KMS-11 (cell line): ENCODE measurements around the gene ZSWIM8.

ENCODE experiments used
- H2AFZ ChIP-seq: fragments of 200-600 bp; sonication (generic); 2 replicates; pipeline ENCODE4 v1.6.1; 2016; ENCODE audit warnings: antibody characterized with exemption, mixed run types, low read depth
- H3K27ac ChIP-seq: fragments of 200-600 bp; sonication (generic); 2 replicates; pipeline ENCODE4 v1.6.1; 2016; ENCODE audit warnings: mild to moderate bottlenecking, mixed run types
- H3K27me3 ChIP-seq: fragments of 200-600 bp; sonication (generic); 2 replicates; pipeline ENCODE4 v1.6.1; 2017; ENCODE audit warnings: mild to moderate bottlenecking, low read depth, mixed run types, moderate library complexity; ENCODE audit not compliant: insufficient read depth
- H3K36me3 ChIP-seq: fragments of 200-600 bp; sonication (generic); 2 replicates; pipeline ENCODE4 v1.6.1; 2017; ENCODE audit warnings: mild to moderate bottlenecking, mixed run types; ENCODE audit not compliant: insufficient read depth
- H3K4me1 ChIP-seq: fragments of 200-600 bp; sonication (generic); 2 replicates; pipeline ENCODE4 v1.6.1; 2016; ENCODE audit warnings: mild to moderate bottlenecking, low read depth, mixed run types; ENCODE audit not compliant: poor library complexity, severe bottlenecking
- H3K4me2 ChIP-seq: fragments of 200-600 bp; sonication (generic); 2 replicates; pipeline ENCODE4 v1.7.0; 2016; ENCODE audit warnings: mild to moderate bottlenecking, mixed run types
- H3K4me3 ChIP-seq: fragments of 200-600 bp; sonication (generic); IDR thresholded peaks from 2 replicates; pipeline ENCODE4 v1.6.1; 2017; ENCODE audit warnings: low read depth, low read length, mixed read lengths; ENCODE audit not compliant: insufficient read depth
- H3K79me2 ChIP-seq: fragments of 200-600 bp; sonication (generic); 2 replicates; pipeline ENCODE4 v1.6.1; 2016; ENCODE audit warnings: low read depth, mixed run types; ENCODE audit not compliant: insufficient read depth
- H3K9ac ChIP-seq: fragments of 200-600 bp; sonication (generic); 2 replicates; pipeline ENCODE4 v1.6.1; 2016; ENCODE audit warnings: mild to moderate bottlenecking, mixed run types
- H4K20me1 ChIP-seq: fragments of 200-600 bp; sonication (generic); 2 replicates; pipeline ENCODE4 v1.6.1; 2016; ENCODE audit warnings: mild to moderate bottlenecking, mixed run types; ENCODE audit not compliant: insufficient read depth
- CTCF ChIP-seq: fragments of 200-600 bp; sonication (generic); conservative IDR thresholded peaks from 2 replicates; pipeline ENCODE4 v1.6.1; 2017; ENCODE audit warnings: low read depth, mild to moderate bottlenecking, antibody characterized with exemption, low read length, moderate library complexity, mixed read lengths

Gene ZSWIM8

GRCh38 chr10:73796766-73797165, 11.4 kb downstream of the ZSWIM8 start:
- no peak overlapping the region for H3K9ac ChIP-seq
- no peak overlapping the region for H3K4me3 ChIP-seq
- no peaks in the 10 kb centered on the region for H3K36me3 ChIP-seq
- no peak for TF ChIP-seq CTCF
- no peaks in the 10 kb centered on the region for H3K4me1 ChIP-seq
- H4K20me1 ChIP-seq, result no peaks in the 10 kb centered on the region
- H3K79me2 ChIP-seq, result no peaks in the 10 kb centered on the region
- H3K27me3 ChIP-seq, result no peaks in the 10 kb centered on the region
- no peak overlapping the region for H3K4me2 ChIP-seq
- no peak overlapping the region for H3K27ac ChIP-seq
- H2AFZ ChIP-seq, result no peak overlapping the region

DNA sequence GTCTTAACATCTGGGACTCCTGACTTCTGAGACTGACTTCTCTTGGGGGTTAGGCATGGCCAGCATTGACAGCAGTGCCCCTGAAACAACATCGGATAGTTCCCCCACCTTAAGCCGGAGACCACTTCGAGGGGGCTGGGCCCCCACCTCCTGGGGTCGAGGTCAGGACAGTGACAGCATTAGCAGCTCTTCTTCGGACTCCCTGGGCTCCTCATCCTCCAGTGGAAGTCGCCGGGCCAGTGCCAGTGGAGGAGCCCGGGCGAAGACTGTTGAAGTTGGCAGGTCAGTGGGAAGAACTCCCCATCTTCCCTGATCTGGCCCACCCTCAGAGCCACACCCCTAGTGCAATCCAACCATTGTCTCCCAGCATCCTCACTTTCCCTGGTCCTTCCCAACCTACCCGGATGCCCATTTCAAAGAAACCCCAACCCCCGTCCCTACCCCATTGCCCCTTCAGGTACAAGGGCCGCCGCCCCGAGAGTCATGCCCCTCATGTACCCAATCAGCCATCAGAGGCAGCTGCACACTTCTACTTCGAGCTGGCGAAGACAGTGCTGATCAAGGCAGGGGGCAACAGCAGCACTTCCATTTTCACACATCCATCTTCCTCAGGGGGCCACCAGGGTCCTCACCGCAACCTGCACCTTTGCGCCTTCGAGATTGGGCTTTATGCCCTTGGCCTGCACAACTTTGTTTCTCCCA, 12.1 kb downstream of the ZSWIM8 start:
- Histone ChIP-seq H2AFZ (no peak overlapping the region), H3K27me3 (no peaks in the 10 kb centered on the region), H3K4me2 (no peak overlapping the region), H3K79me2 (no peaks in the 10 kb centered on the region), H3K36me3 (no peaks in the 10 kb centered on the region), H4K20me1 (no peaks in the 10 kb centered on the region), H3K27ac (no peak overlapping the region), H3K4me1 (no peaks in the 10 kb centered on the region), H3K9ac (no peak overlapping the region), H3K4me3 (no peak overlapping the region)
- TF ChIP-seq CTCF, result no peak

DNA sequence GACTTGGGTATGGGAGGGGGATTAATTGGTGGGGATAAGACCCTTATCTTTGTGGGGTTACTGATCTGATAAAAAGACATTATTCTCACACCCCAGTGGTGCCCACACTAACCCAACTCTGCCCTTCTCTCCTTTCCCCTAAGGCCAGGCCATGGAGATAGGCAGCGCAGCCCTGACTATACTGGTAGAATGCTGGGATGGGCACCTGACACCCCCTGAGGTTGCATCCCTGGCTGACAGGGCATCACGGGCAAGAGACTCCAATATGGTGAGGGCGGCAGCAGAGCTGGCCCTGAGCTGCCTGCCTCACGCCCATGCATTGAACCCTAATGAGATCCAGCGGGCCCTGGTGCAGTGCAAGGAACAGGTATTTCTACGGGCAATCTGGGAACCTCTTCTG, 12.7 kb downstream of the ZSWIM8 start:
- Histone ChIP-seq H3K27me3 (no peaks in the 10 kb centered on the region), H3K36me3 (no peaks in the 10 kb centered on the region), H3K9ac (no peak overlapping the region), H3K27ac (no peak overlapping the region), H3K4me1 (peaks cover 5% of the 10 kb centered on the region), H4K20me1 (no peaks in the 10 kb centered on the region), H3K79me2 (no peaks in the 10 kb centered on the region), H3K4me2 (no peak overlapping the region), H2AFZ (no peak overlapping the region), H3K4me3 (no peak overlapping the region)
- TF ChIP-seq CTCF, result no peak

GRCh38 chr10:73798927-73799560, 13.6 kb downstream of the ZSWIM8 start:
- Histone ChIP-seq H3K27ac (no peak overlapping the region), H3K4me2 (no peak overlapping the region), H2AFZ (no peak overlapping the region), H4K20me1 (no peaks in the 10 kb centered on the region), H3K79me2 (no peaks in the 10 kb centered on the region), H3K9ac (no peak overlapping the region), H3K4me1 (peaks cover 14% of the 10 kb centered on the region), H3K4me3 (no peak overlapping the region), H3K27me3 (no peaks in the 10 kb centered on the region), H3K36me3 (no peaks in the 10 kb centered on the region)
- TF ChIP-seq CTCF, result no peak
